ENCODE measurements around the gene GRIK4. TPM values are rescaled to one million over a fixed set of nuclear protein-coding genes. Genes with fewer than 3 reads are reported as not detected.

The GRIK4 gene
- total RNA-seq, 4 donors from 2014 or later: 0.57 to 0.85 TPM; not detected in 2

DNA sequence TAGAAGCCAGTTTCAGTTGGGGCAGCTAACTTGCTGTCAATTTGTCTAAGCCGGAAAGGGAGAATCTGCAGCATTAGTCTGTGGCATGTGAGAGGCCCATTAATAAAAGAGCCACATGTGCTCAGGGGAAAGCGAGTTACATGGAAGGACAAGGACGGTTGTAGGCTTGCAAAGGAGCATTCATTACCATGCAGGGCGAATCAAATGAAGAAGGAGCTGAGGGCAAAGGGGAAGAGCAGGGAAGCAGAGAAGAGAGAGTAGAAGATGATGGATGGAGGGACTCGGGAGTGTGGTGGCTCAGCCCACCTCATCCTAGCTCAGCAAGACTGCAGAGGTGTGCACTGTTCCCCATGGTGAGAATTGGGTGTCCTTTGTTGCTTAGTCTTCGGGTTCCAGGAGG lies 359.6 kb downstream of the GRIK4 start:
- TF ChIP-seq, protein P1, sequence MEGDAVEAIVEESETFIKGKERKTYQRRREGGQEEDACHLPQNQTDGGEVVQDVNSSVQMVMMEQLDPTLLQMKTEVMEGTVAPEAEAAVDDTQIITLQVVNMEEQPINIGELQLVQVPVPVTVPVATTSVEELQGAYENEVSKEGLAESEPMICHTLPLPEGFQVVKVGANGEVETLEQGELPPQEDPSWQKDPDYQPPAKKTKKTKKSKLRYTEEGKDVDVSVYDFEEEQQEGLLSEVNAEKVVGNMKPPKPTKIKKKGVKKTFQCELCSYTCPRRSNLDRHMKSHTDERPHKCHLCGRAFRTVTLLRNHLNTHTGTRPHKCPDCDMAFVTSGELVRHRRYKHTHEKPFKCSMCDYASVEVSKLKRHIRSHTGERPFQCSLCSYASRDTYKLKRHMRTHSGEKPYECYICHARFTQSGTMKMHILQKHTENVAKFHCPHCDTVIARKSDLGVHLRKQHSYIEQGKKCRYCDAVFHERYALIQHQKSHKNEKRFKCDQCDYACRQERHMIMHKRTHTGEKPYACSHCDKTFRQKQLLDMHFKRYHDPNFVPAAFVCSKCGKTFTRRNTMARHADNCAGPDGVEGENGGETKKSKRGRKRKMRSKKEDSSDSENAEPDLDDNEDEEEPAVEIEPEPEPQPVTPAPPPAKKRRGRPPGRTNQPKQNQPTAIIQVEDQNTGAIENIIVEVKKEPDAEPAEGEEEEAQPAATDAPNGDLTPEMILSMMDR (IDR thresholded peaks at IDR 0.05; ENCODE audit: low read depth): no peak

DNA sequence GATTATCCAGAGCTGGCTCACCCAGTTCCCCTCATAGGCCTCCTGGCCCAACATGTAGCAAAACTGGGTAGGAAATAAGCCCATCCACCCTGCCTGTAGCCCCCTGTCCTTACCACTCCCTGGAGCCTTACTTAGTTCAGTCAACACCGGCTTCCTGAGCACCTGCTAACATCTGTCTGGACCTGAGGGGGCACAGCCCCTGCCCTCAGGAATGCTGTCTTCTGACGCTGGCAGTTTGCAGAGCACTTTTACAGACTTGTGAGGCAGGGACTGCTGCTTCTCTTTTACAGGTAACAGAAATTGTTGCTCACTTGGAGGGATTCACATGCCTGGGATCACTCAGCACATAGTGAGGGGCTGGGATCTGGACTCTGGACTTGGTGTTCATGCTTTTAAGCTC lies 360.4 kb downstream of the GRIK4 start:
- TF ChIP-seq, protein P1 (IDR thresholded peaks at IDR 0.05; ENCODE audit: low read depth): no peak

- TF ChIP-seq, protein P1 (IDR thresholded peaks at IDR 0.05; ENCODE audit: low read depth): no peak
Observed at GRCh38 chr11:120873966-120874735, 362.6 kb downstream of the GRIK4 start.

- TF ChIP-seq, protein P1 (IDR thresholded peaks at IDR 0.05; ENCODE audit: low read depth): no peak
Observed at GRCh38 chr11:120875986-120876385, 364.4 kb downstream of the GRIK4 start.

DNA sequence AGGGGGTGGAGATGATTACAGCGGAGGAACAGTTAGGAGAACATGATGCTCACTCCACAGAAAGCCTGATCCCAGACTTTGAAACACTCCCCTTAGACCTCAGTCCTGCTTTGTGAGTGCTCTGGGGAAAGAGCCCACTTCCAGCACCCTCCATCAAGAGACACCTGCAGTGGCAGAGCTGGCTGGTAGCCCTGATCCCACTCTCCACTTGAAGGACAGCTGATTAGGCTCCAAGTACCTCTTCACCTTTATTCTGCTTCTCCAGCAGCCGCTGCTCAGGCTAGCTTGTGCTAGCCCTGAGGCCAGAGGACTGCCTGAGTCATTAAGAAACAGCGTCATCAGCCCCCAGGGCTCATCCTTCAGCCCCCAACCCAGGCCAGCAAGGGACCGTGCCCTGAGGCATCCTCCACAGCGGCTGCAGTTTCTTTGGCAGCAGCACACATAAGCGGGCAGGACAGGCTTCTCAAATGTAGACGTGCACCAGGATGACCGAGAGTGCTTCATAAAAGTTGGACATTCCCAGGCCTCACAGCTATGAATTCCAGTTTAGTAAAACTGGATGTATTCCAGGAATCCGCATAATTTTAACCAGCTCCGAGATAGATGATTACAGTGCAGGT lies 366.3 kb downstream of the GRIK4 start:
- TF ChIP-seq, protein P1 (IDR thresholded peaks at IDR 0.05; ENCODE audit: low read depth): no peak

- TF ChIP-seq, protein P1 (IDR thresholded peaks at IDR 0.05; ENCODE audit: low read depth): no peak
Observed at GRCh38 chr11:120878781-120879180, 367.2 kb downstream of the GRIK4 start.

- TF ChIP-seq, protein P1 (IDR thresholded peaks at IDR 0.05; ENCODE audit: low read depth): no peak
Observed at GRCh38 chr11:120880498-120881175, 369.1 kb downstream of the GRIK4 start.
